NCI-H1417 treated with DMSO at 0.1 percent for 48 hours (cell line): Measurements from ENCODE around the gene CSKMT.
"Not testable (repeated sequence)": the region's sequence is repeated elsewhere in the genome, so short reads cannot be mapped to it uniquely, and the experiment has no call there.

ENCODE experiments used
- DNase-seq: peaks from one replicate; lab custom pipeline; 2025; lab: John Stamatoyannopoulos, UW

The CSKMT gene

GRCh38 chr11:62665075-62665598 is at the start of gene CSKMT, which contains the start of gene C11orf98:
Gene CSKMT, plus strand, starts transcription at chr11:62665312. Its CDS starts 568 bp downstream, at chr11:62665880.
Gene C11orf98, minus strand, starts transcription at chr11:62665210. Its CDS starts 41 bp downstream, at chr11:62665169.
- peak; percentile 74 for DNase-seq

GRCh38 chr11:62615521-62615920 is 49.6 kb upstream of the CSKMT start:
- no peak for DNase-seq

- not testable (repeated sequence) for DNase-seq
These were observed 48.2 kb upstream of the CSKMT start for GRCh38 chr11:62616957-62617356.

- no peak for DNase-seq
These were observed 44.0 kb upstream of the CSKMT start for GRCh38 chr11:62621027-62621566.

GRCh38 chr11:62621567-62622470 is 43.3 kb upstream of the CSKMT start, which contains the start of gene B3GAT3:
Gene B3GAT3, minus strand, starts transcription at chr11:62621986. Its CDS starts 39 bp downstream, at chr11:62621947.
- peak; percentile 96 for DNase-seq

- no peak for DNase-seq
These were observed 42.5 kb upstream of the CSKMT start for GRCh38 chr11:62622476-62623089.

- no peak for DNase-seq
These were observed 37.4 kb upstream of the CSKMT start for GRCh38 chr11:62627713-62628112.

- no peak for DNase-seq
These were observed 32.6 kb upstream of the CSKMT start for GRCh38 chr11:62632492-62632891.

- no peak for DNase-seq
These were observed 20.9 kb upstream of the CSKMT start for GRCh38 chr11:62644220-62644619.

GRCh38 chr11:62645671-62645945 is 19.5 kb upstream of the CSKMT start:
- DNase-seq: no peak

GRCh38 chr11:62645946-62646824 is 18.9 kb upstream of the CSKMT start, which contains the start of gene GANAB:
Gene GANAB, minus strand, starts transcription at chr11:62646613. Its CDS starts 14 bp downstream, at chr11:62646599.
- peak; percentile 93 for DNase-seq

GRCh38 chr11:62646825-62647608 is 18.1 kb upstream of the CSKMT start:
- DNase-seq: no peak

GRCh38 chr11:62647609-62648005 is 17.5 kb upstream of the CSKMT start:
- DNase-seq: no peak

GRCh38 chr11:62648185-62648966 is 16.7 kb upstream of the CSKMT start:
- DNase-seq: no peak

GRCh38 chr11:62648967-62649364 is 16.1 kb upstream of the CSKMT start:
- DNase-seq: no peak

- DNase-seq: no peak
These were observed 15.6 kb upstream of the CSKMT start for GRCh38 chr11:62649486-62649885.

GRCh38 chr11:62650283-62650682 is 14.8 kb upstream of the CSKMT start:
- DNase-seq: not testable (repeated sequence)

- no peak for DNase-seq
These were observed 12.7 kb upstream of the CSKMT start for GRCh38 chr11:62652161-62653006.

- no peak for DNase-seq
These were observed 10.8 kb upstream of the CSKMT start for GRCh38 chr11:62654297-62654696.
